SH-SY5Y (cell line): ENCODE measurements around the gene NFATC4.

ENCODE experiments used
- GATA2 ChIP-seq: IDR thresholded peaks from 2 replicates; pipeline ENCODE4 v1.6.1; 2011; ENCODE audit warnings: mild to moderate bottlenecking, low read depth, low read length
- GATA3 ChIP-seq: IDR thresholded peaks from 2 replicates; pipeline ENCODE4 v1.6.1; 2011; ENCODE audit warnings: low read depth, mild to moderate bottlenecking, low read length, moderate library complexity

- no peak for TF ChIP-seq GATA2
- TF ChIP-seq GATA3, result no peak
These were observed 11.3 kb downstream of the NFATC4 start for GRCh38 chr14:24378981-24379906.
